CD4-positive, alpha-beta memory T cell (primary cell): ENCODE measurements around the gene STAMBPL1. TPM values are rescaled to one million over a fixed set of nuclear protein-coding genes. Genes with fewer than 3 reads are reported as not detected.

Experiments used
- CTCF ChIA-PET: fragments of 350-600 bp; sonication (Branson Sonifier 250); formaldehyde crosslinking; loops from one replicate; lab custom pipeline; 2021; ENCODE audit warnings: inconsistent platforms; ENCODE audit not compliant: partially characterized antibody; lab: Charles Lee
- POLR2A ChIA-PET: fragments of 350-600 bp; sonication (Branson Sonifier 250); formaldehyde crosslinking; loops from one replicate; lab custom pipeline; 2021; ENCODE audit not compliant: partially characterized antibody; lab: Charles Lee
- DNase-seq, 5 donors: peaks; one replicate each; pipeline versions ENCODE4 v3.0.0 to v3.0.0-alpha.2; 2020 to 2022; ENCODE audit warnings: mixed read lengths in 1 of 5
- H3K27ac ChIP-seq: one replicate; pipeline ENCODE4 v1.7.0; 2013; ENCODE audit warnings: low read depth, low read length
- H3K27me3 ChIP-seq: 2 replicates; pipeline ENCODE4 v1.7.0; 2013; ENCODE audit warnings: mild to moderate bottlenecking, low read length, moderate library complexity; ENCODE audit not compliant: insufficient read depth
- H3K36me3 ChIP-seq: 2 replicates; pipeline ENCODE4 v1.7.0; 2013; ENCODE audit warnings: mild to moderate bottlenecking, low read length, moderate library complexity; ENCODE audit not compliant: insufficient read depth
- H3K4me1 ChIP-seq: 2 replicates; pipeline ENCODE4 v1.7.0; 2013; ENCODE audit warnings: mild to moderate bottlenecking, low read length, moderate library complexity; ENCODE audit not compliant: insufficient read depth
- H3K4me3 ChIP-seq, 2 donors: one replicate each; pipeline ENCODE4 v1.7.0; 2013; ENCODE audit warnings: low read length in 2 of 2, mild to moderate bottlenecking in 1 of 2
- H3K9me3 ChIP-seq, 2 donors: one replicate each; pipeline ENCODE4 v1.7.0; 2013; ENCODE audit warnings: low read length in 2 of 2, control low read depth in 1 of 2; ENCODE audit not compliant: control insufficient read depth in 1 of 2
- H3K27ac Mint-ChIP-seq, 7 donors: one replicate each; pipeline ENCODE4 v1.8.0; 2020 to 2021; ENCODE audit warnings: mixed read lengths in 7 of 7, mild to moderate bottlenecking in 6 of 7, inconsistent platforms in 3 of 7, moderate library complexity in 3 of 7
- H3K27me3 Mint-ChIP-seq, 2 donors: one replicate each; pipeline ENCODE4 v1.8.0; 2020 to 2021; ENCODE audit warnings: mixed read lengths in 2 of 2
- H3K36me3 Mint-ChIP-seq, 2 donors: one replicate each; pipeline ENCODE4 v1.8.0; 2020 to 2021; ENCODE audit warnings: mixed read lengths in 2 of 2, inconsistent platforms in 1 of 2, mild to moderate bottlenecking in 1 of 2
- H3K4me1 Mint-ChIP-seq, 4 donors: one replicate each; pipeline ENCODE4 v1.8.0; 2020 to 2021; ENCODE audit warnings: mixed read lengths in 4 of 4, mild to moderate bottlenecking in 1 of 4
- H3K4me3 Mint-ChIP-seq, 8 donors: one replicate each; pipeline ENCODE4 v1.8.0; 2020 to 2021; ENCODE audit warnings: mixed read lengths in 8 of 8, mild to moderate bottlenecking in 7 of 8, moderate library complexity in 6 of 8, inconsistent platforms in 3 of 8
- H3K9me3 Mint-ChIP-seq, 8 donors: one replicate each; pipeline ENCODE4 v1.8.0; 2020 to 2021; ENCODE audit warnings: mixed read lengths in 8 of 8, mild to moderate bottlenecking in 5 of 8, inconsistent platforms in 3 of 8, moderate library complexity in 1 of 8
- intact Hi-C: fragments of 100-400 bp; cut with micrococcal nuclease; formaldehyde crosslinking; loops from one replicate; pipeline ENCODE4 v1.15.1; 2023
- polyA plus RNA-seq, 2 donors: library from polyadenylated mRNA; unstranded; fragments of 300-500 nt; fragmentation: Illumina TruSeq; gene quantifications; one replicate each; pipeline ENCODE4 v1.2.3, GENCODE V29; 2021
- total RNA-seq, 2 experiments: library from RNA; stranded (reverse); gene quantifications; one replicate each; pipeline ENCODE4 v1.2.3, GENCODE V29; 2021

Gene STAMBPL1
- total and polyA plus RNA-seq, 4 experiments from 2014 or later, result 5.3 to 43.2 (median 24.9) TPM

GRCh38 chr10:88960802-88961201 lies 80.8 kb downstream of the STAMBPL1 start:
- Histone ChIP-seq H3K4me3 (no peak overlapping the region), H3K4me1 (peaks cover 25% of the 10 kb centered on the region), H3K27me3 (no peaks in the 10 kb centered on the region), H3K9me3 (no peaks in the 10 kb centered on the region), H3K36me3 (no peaks in the 10 kb centered on the region), H3K27ac (no peak overlapping the region)
- ChIA-PET CTCF (interaction anchor here (0.7 to 2.0 kb wide), 6 partner anchors 26 to 257 kb away, joined by 3 to 9 read pairs (median 3); partner anchors contain the start of gene FAS), POLR2A (interaction anchor here (0.6 to 4.1 kb wide), 3 partner anchors 30 to 458 kb away, joined by 3 to 31 read pairs (median 3); partner anchors contain the start of gene FAS)
- H3K4me1 Mint-ChIP-seq, result peaks cover 18 to 33% (median 26%) of the 10 kb centered on the region in 4 donors
- H3K27me3 Mint-ChIP-seq, result no peaks in the 10 kb centered on the region
- peaks cover 0 to 3% of the 10 kb centered on the region in 2 donors for H3K36me3 Mint-ChIP-seq
- intact Hi-C loops, result no loop called here
- H3K4me3 Mint-ChIP-seq, result peak overlapping the region in 1 of 8 donors; percentile 37
- DNase-seq, result no peak
- H3K9me3 Mint-ChIP-seq, result no peaks in the 10 kb centered on the region
- H3K27ac Mint-ChIP-seq, result peak overlapping the region in 2 of 7 donors; percentile 38 to 68

- Histone ChIP-seq H3K4me1 (peaks cover 25% of the 10 kb centered on the region), H3K9me3 (no peaks in the 10 kb centered on the region), H3K27me3 (no peaks in the 10 kb centered on the region), H3K36me3 (no peaks in the 10 kb centered on the region), H3K4me3 (no peak overlapping the region), H3K27ac (no peak overlapping the region)
- no peaks in the 10 kb centered on the region for H3K9me3 Mint-ChIP-seq
- intact Hi-C loops, result no loop called here
- ChIA-PET CTCF (interaction anchor here (0.7 to 2.0 kb wide), 5 partner anchors 26 to 256 kb away, joined by 3 to 9 read pairs (median 3); no protein-coding TSS in a partner anchor), POLR2A (interaction anchor here (0.7 to 4.1 kb wide), 2 partner anchors 30 to 43 kb away, joined by 3 to 31 read pairs; partner anchors contain the start of gene FAS)
- H3K4me1 Mint-ChIP-seq, result peaks cover 18 to 33% (median 27%) of the 10 kb centered on the region in 4 donors
- no peak for DNase-seq
- H3K27me3 Mint-ChIP-seq, result no peaks in the 10 kb centered on the region
- H3K36me3 Mint-ChIP-seq, result peaks cover 0 to 3% of the 10 kb centered on the region in 2 donors
- peak overlapping the region in 2 of 8 donors; percentile 1 to 37 for H3K4me3 Mint-ChIP-seq
- H3K27ac Mint-ChIP-seq, result peak overlapping the region in 1 of 7 donors; percentile 68
Measured at GRCh38 chr10:88961266-88961665, 81.2 kb downstream of the STAMBPL1 start.

GRCh38 chr10:88962336-88962735 lies 82.3 kb downstream of the STAMBPL1 start:
- Mint-ChIP-seq H3K27me3 (no peaks in the 10 kb centered on the region), H3K9me3 (no peaks in the 10 kb centered on the region), H3K4me3 (peak overlapping the region in 6 of 8 donors; percentile 12 to 80 (median 60)), H3K27ac (peak overlapping the region in 6 of 7 donors; percentile 3 to 74 (median 26)), H3K36me3 (peaks cover 0 to 3% of the 10 kb centered on the region in 2 donors), H3K4me1 (peaks cover 18 to 33% (median 27%) of the 10 kb centered on the region in 4 donors)
- intact Hi-C loops, result loop anchor here (2.0 kb wide), 2 partner anchors 28 to 38 kb away; partner anchors contain the start of gene FAS
- no peak overlapping the region for H3K4me3 ChIP-seq
- no peaks in the 10 kb centered on the region for H3K27me3 ChIP-seq
- H3K4me1 ChIP-seq, result peaks cover 25% of the 10 kb centered on the region
- ChIA-PET CTCF (interaction anchor here (0.7 to 2.3 kb wide), 6 partner anchors 13 to 248 kb away, joined by 3 to 8 read pairs (median 4); no protein-coding TSS in a partner anchor), POLR2A (interaction anchor here (0.8 to 4.1 kb wide), 3 partner anchors 25 to 41 kb away, joined by 3 to 31 read pairs (median 3); partner anchors contain the start of gene FAS)
- H3K27ac ChIP-seq, result no peak overlapping the region
- no peaks in the 10 kb centered on the region for H3K9me3 ChIP-seq
- no peaks in the 10 kb centered on the region for H3K36me3 ChIP-seq
- DNase-seq, result peak in 4 of 5 donors; percentile 42 to 54 (median 44)

GRCh38 chr10:88963318-88963717 lies 83.3 kb downstream of the STAMBPL1 start:
- H3K4me1 Mint-ChIP-seq, result peaks cover 18 to 33% (median 27%) of the 10 kb centered on the region in 4 donors
- intact Hi-C loops, result loop anchor here (2.0 kb wide), 2 partner anchors 27 to 37 kb away; partner anchors contain the start of gene FAS
- Histone ChIP-seq H3K36me3 (no peaks in the 10 kb centered on the region), H3K27me3 (no peaks in the 10 kb centered on the region), H3K27ac (no peak overlapping the region), H3K9me3 (no peaks in the 10 kb centered on the region), H3K4me1 (peaks cover 25% of the 10 kb centered on the region), H3K4me3 (no peak overlapping the region)
- no peaks in the 10 kb centered on the region for H3K9me3 Mint-ChIP-seq
- H3K36me3 Mint-ChIP-seq, result peaks cover 0 to 3% of the 10 kb centered on the region in 2 donors
- H3K27ac Mint-ChIP-seq, result peak overlapping the region in 1 of 7 donors; percentile 10
- DNase-seq, result no peak
- H3K27me3 Mint-ChIP-seq, result no peaks in the 10 kb centered on the region
- POLR2A ChIA-PET, result interaction anchor here (4.1 kb wide), 1 partner anchor 28 kb away, joined by 31 read pairs; the partner anchor contains the start of gene FAS
- H3K4me3 Mint-ChIP-seq, result no peak overlapping the region
- CTCF ChIA-PET, result interaction anchor here (0.8 to 2.3 kb wide), 7 partner anchors 12 to 251 kb away, joined by 3 to 8 read pairs (median 4); no protein-coding TSS in a partner anchor

GRCh38 chr10:88964360-88964759 lies 84.3 kb downstream of the STAMBPL1 start:
- no peak for DNase-seq
- Mint-ChIP-seq H3K9me3 (no peaks in the 10 kb centered on the region), H3K4me3 (no peak overlapping the region), H3K4me1 (peaks cover 18 to 33% (median 27%) of the 10 kb centered on the region in 4 donors), H3K27ac (no peak overlapping the region), H3K27me3 (no peaks in the 10 kb centered on the region), H3K36me3 (peaks cover 0 to 3% of the 10 kb centered on the region in 2 donors)
- intact Hi-C loops, result no loop called here
- ChIA-PET CTCF (interaction anchor here (1.2 to 2.3 kb wide), 2 partner anchors 19 to 30 kb away, joined by 3 to 6 read pairs; no protein-coding TSS in a partner anchor), POLR2A (interaction anchor here (2.2 to 4.1 kb wide), 2 partner anchors 26 to 27 kb away, joined by 8 to 31 read pairs; partner anchors contain the start of gene FAS)
- Histone ChIP-seq H3K27ac (no peak overlapping the region), H3K36me3 (no peaks in the 10 kb centered on the region), H3K4me3 (no peak overlapping the region), H3K4me1 (peaks cover 25% of the 10 kb centered on the region), H3K27me3 (no peaks in the 10 kb centered on the region), H3K9me3 (no peaks in the 10 kb centered on the region)

GRCh38 chr10:88964869-88965415 lies 84.9 kb downstream of the STAMBPL1 start:
- POLR2A ChIA-PET, result interaction anchor here (2.2 kb wide), 1 partner anchor 25 kb away, joined by 8 read pairs; the partner anchor contains the start of gene FAS
- Mint-ChIP-seq H3K4me1 (peaks cover 18 to 33% (median 27%) of the 10 kb centered on the region in 4 donors), H3K4me3 (no peak overlapping the region), H3K9me3 (no peaks in the 10 kb centered on the region), H3K27me3 (no peaks in the 10 kb centered on the region), H3K27ac (peak overlapping the region in 1 of 7 donors; percentile 72), H3K36me3 (peaks cover 0 to 3% of the 10 kb centered on the region in 2 donors)
- Histone ChIP-seq H3K9me3 (no peaks in the 10 kb centered on the region), H3K4me1 (peaks cover 25% of the 10 kb centered on the region), H3K36me3 (no peaks in the 10 kb centered on the region), H3K27ac (no peak overlapping the region), H3K27me3 (no peaks in the 10 kb centered on the region), H3K4me3 (no peak overlapping the region)
- CTCF ChIA-PET, result interaction anchor here (0.5 to 1.2 kb wide), 2 partner anchors 30 to 40 kb away, joined by 3 to 4 read pairs; no protein-coding TSS in a partner anchor
- intact Hi-C loops, result no loop called here
- DNase-seq, result no peak
